Tibial nerve (tissue), 4 donors: Measurements from ENCODE around the gene PRKCB. TPM values are rescaled to one million over a fixed set of nuclear protein-coding genes. Genes with fewer than 3 reads are reported as not detected.

ENCODE experiments used
- DNase-seq, 2 donors: peaks; one replicate each; pipeline ENCODE4 v3.0.0-alpha.2; 2019; ENCODE audit warnings: low spot score in 2 of 2
- H3K27ac ChIP-seq, 4 donors: fragments of 200-600 bp; sonication (generic) in 3 of 4; one replicate each; pipeline ENCODE4 v1.5.1; 2017 to 2019; ENCODE audit warnings: mild to moderate bottlenecking in 1 of 4
- H3K27me3 ChIP-seq, 2 donors: fragments of 200-600 bp; sonication (generic) in 1 of 2; one replicate each; pipeline versions ENCODE4 v1.5.1 to v1.6.0; 2017 to 2019
- H3K36me3 ChIP-seq, 3 donors: fragments of 200-600 bp; sonication (generic); one replicate each; pipeline ENCODE4 v1.5.1; 2018 to 2019
- H3K4me1 ChIP-seq, 4 donors: fragments of 200-600 bp; sonication (generic) in 3 of 4; one replicate each; pipeline ENCODE4 v1.5.1; 2017 to 2019
- H3K4me3 ChIP-seq, 4 donors: fragments of 200-600 bp; sonication (generic) in 3 of 4; one replicate each; pipeline ENCODE4 v1.5.1; 2017 to 2019; ENCODE audit warnings: mild to moderate bottlenecking in 1 of 4, moderate library complexity in 1 of 4
- H3K9me3 ChIP-seq, 4 donors: fragments of 200-600 bp; sonication (generic) in 3 of 4; one replicate each; pipeline ENCODE4 v1.5.1; 2017 to 2019
- CTCF ChIP-seq, 5 experiments: fragments of 200-600 bp in 3 of 5; fragments of 450-650 bp in 2 of 5; sonication (generic) in 3 of 5; IDR thresholded peaks; one replicate each; pipeline ENCODE4 v1.5.1; 2016 to 2019; ENCODE audit warnings: antibody characterized with exemption in 5 of 5, mild to moderate bottlenecking in 3 of 5, moderate library complexity in 2 of 5
- EP300 ChIP-seq, 2 donors: sonication (generic); formaldehyde crosslinking; IDR thresholded peaks; one replicate each; pipeline ENCODE4 v1.6.1; 2017; ENCODE audit warnings: antibody characterized with exemption in 2 of 2, mild to moderate bottlenecking in 1 of 2
- POLR2A ChIP-seq, 2 donors: fragments of 450-650 bp; IDR thresholded peaks; one replicate each; pipeline ENCODE4 v1.6.1; 2017; ENCODE audit warnings: antibody characterized with exemption in 2 of 2, mild to moderate bottlenecking in 2 of 2, moderate library complexity in 2 of 2
- WGBS, 2 donors: methylation state at CpG; one replicate each; pipeline ENCODE4 v1.1.5; 2018; 5-methylcytosine and 5-hydroxymethylcytosine counted together
- total RNA-seq, 4 donors: library from RNA; depleted of rRNA; stranded (reverse); fragments of >200 nt; gene quantifications; one replicate each; pipeline ENCODE4 v1.1.0, GENCODE V29; 2016

The PRKCB gene
- total RNA-seq, 4 donors from 2014 or later = 2.7 to 6.9 (median 4.3) TPM

DNA sequence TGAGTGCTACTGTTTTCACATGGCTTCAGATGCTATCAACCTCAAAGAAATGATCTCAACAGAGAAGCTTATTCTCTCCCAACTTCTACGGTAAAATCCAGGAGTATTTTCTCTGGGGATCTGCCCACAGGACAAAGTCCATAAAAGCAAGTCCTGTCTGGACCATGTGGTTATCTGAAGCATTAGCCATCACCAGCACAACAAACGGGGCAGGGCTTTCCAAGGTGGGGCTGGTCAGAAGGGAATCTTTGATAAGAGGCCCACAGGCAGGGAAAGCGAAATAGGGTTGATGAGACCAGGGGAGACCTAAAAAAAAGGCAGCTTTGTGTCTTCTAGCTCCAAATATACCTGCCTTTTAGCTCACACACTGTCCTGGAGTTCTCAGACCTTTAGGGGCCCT is 381.7 kb downstream of the PRKCB start:
- no peak for DNase-seq

GRCh38 chr16:24218299-24218698 is 382.5 kb downstream of the PRKCB start:
- TF ChIP-seq EP300 (IDR thresholded peaks at IDR 0.05) (no peak), CTCF (IDR thresholded peaks at IDR 0.05) (no peak), POLR2A (IDR thresholded peaks at IDR 0.05) (no peak)
- no peaks in the 10 kb centered on the region for H3K36me3 ChIP-seq
- H3K4me3 ChIP-seq = no peak overlapping the region
- 80 to 85% methylated on average over 4 of the region's 4 CpGs for WGBS, 2 donors
- H3K4me1 ChIP-seq = no peaks in the 10 kb centered on the region
- no peaks in the 10 kb centered on the region for H3K27me3 ChIP-seq
- H3K9me3 ChIP-seq = no peaks in the 10 kb centered on the region
- DNase-seq = no peak
- no peak overlapping the region for H3K27ac ChIP-seq

More for the DNA sequence above, 381.7 kb downstream of the PRKCB start:
- Histone ChIP-seq H3K4me3 (no peak overlapping the region), H3K27me3 (no peaks in the 10 kb centered on the region), H3K36me3 (no peaks in the 10 kb centered on the region), H3K4me1 (no peaks in the 10 kb centered on the region), H3K27ac (no peak overlapping the region), H3K9me3 (no peaks in the 10 kb centered on the region)
- 69 to 71% methylated on average over 3 of the region's 3 CpGs for WGBS, 2 donors
- TF ChIP-seq EP300 (IDR thresholded peaks at IDR 0.05) (no peak), CTCF (IDR thresholded peaks at IDR 0.05) (no peak), POLR2A (IDR thresholded peaks at IDR 0.05) (no peak)

DNA sequence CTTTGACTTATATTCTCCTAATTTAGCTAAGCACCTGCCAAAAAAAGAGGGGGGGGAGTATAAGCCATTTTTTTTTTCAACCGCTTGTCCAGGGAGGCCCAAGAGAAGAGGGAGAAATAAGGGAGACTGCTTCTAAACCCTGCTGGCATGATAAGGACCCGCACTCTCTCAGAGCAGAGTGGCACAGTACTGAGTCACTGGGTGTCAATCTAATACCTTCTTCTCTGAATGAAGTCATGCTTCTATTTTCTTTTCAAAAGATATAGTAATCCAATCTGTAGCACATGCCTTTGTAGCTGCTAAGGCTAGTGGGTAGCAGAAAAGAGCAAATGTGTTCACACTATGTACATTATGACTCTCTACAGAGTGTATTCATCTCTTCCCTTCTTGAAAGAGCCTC is 385.4 kb downstream of the PRKCB start:
- no peaks in the 10 kb centered on the region for H3K9me3 ChIP-seq
- DNase-seq = no peak
- TF ChIP-seq POLR2A (IDR thresholded peaks at IDR 0.05) (no peak), CTCF (IDR thresholded peaks at IDR 0.05) (no peak), EP300 (IDR thresholded peaks at IDR 0.05) (no peak)
- no peak overlapping the region for H3K4me3 ChIP-seq
- no peaks in the 10 kb centered on the region for H3K4me1 ChIP-seq
- no peaks in the 10 kb centered on the region for H3K36me3 ChIP-seq
- no peak overlapping the region for H3K27ac ChIP-seq
- no peaks in the 10 kb centered on the region for H3K27me3 ChIP-seq
- 88 to 94% methylated on average over 2 of the region's 2 CpGs for WGBS, 2 donors

GRCh38 chr16:24228514-24228913 is 392.7 kb downstream of the PRKCB start:
- Histone ChIP-seq H3K4me3 (no peak overlapping the region), H3K27me3 (no peaks in the 10 kb centered on the region), H3K36me3 (no peaks in the 10 kb centered on the region), H3K4me1 (no peaks in the 10 kb centered on the region), H3K27ac (no peak overlapping the region), H3K9me3 (no peaks in the 10 kb centered on the region)
- TF ChIP-seq POLR2A (IDR thresholded peaks at IDR 0.05) = no peak
- no peak for TF ChIP-seq CTCF (IDR thresholded peaks at IDR 0.05)
- no peak for TF ChIP-seq EP300 (IDR thresholded peaks at IDR 0.05)
- no peak for DNase-seq
- WGBS, 2 donors = 89 to 91% methylated on average over 7 of the region's 7 CpGs

GRCh38 chr16:24232936-24233335 is 397.2 kb downstream of the PRKCB start:
- DNase-seq = no peak
- no peak overlapping the region for H3K4me3 ChIP-seq
- WGBS, 2 donors = 88% methylated on average over 2 of the region's 2 CpGs
- peaks cover 0 to 20% (median 2%) of the 10 kb centered on the region in 4 donors for H3K9me3 ChIP-seq
- no peak for TF ChIP-seq CTCF (IDR thresholded peaks at IDR 0.05)
- no peak overlapping the region for H3K27ac ChIP-seq
- H3K27me3 ChIP-seq = no peaks in the 10 kb centered on the region
- H3K4me1 ChIP-seq = no peaks in the 10 kb centered on the region
- H3K36me3 ChIP-seq = no peaks in the 10 kb centered on the region
